GM12878 (cell line): ENCODE results near the gene BAG3. TPM values are rescaled to one million over a fixed set of nuclear protein-coding genes. Genes with fewer than 3 reads are reported as not detected.

Source experiments
- ATAC-seq: fragments of 200-7000 bp; cut with Tn5 transposase; 3 replicates; pipeline ENCODE4 v1.9.1; 2020; ENCODE audit warnings: mild to moderate bottlenecking, moderate library complexity
- BruUV-seq: library from RNA; stranded (reverse); fragments of 400-500 nt; replicated peaks from 2 replicates; lab custom pipeline; 2021; lab: Mats Ljungman, UMichigan
- CTCF ChIA-PET: fragments of 300-600 bp; sonication (Branson Sonifier 250); formaldehyde crosslinking; extraction: SDS; loops from one replicate; lab custom pipeline; 2021; ENCODE audit warnings: inconsistent platforms; lab: Yijun Ruan, JAX
- POLR2A ChIA-PET: fragments of 350-600 bp; formaldehyde crosslinking; extraction: SDS; loops from one replicate; lab custom pipeline; 2021; ENCODE audit warnings: inconsistent platforms; lab: Charles Lee
- RAD21 ChIA-PET: fragments of 300-600 bp; sonication (Branson Sonifier 250); formaldehyde crosslinking; loops from one replicate; lab custom pipeline; 2023; ENCODE audit warnings: antibody characterized with exemption; ENCODE audit not compliant: unreplicated experiment; lab: Charles Lee
- SMC1A ChIA-PET: fragments of 300-600 bp; sonication (Branson Sonifier 250); formaldehyde crosslinking; loops from one replicate; lab custom pipeline; 2023; ENCODE audit not compliant: unreplicated experiment, uncharacterized antibody; lab: Charles Lee
- DNase-seq: peaks from one replicate; pipeline ENCODE4 v3.0.0-alpha.2; 2011; ENCODE audit warnings: low read depth, low spot score
- FAIRE-seq: peaks from 3 replicates; lab custom pipeline; 2011; peaks lifted over from hg19 to GRCh38; lab: Jason Lieb, UNC
- H2AFZ ChIP-seq: 2 replicates; pipeline ENCODE4 v1.6.0; 2011; ENCODE audit warnings: low read depth, low read length, control low read depth; ENCODE audit not compliant: control insufficient read depth
- H3K27ac ChIP-seq: 2 replicates; pipeline ENCODE4 v1.5.1; 2011; ENCODE audit warnings: control low read depth; ENCODE audit not compliant: control insufficient read depth, insufficient read depth
- H3K27me3 ChIP-seq, 2 experiments: replicated peaks in 1 of 2; 2 replicates each; pipeline versions ENCODE4 v1.6.0 to v1.6.1; 2011; ENCODE audit warnings: low read length in 1 of 2; ENCODE audit not compliant: control insufficient read depth in 2 of 2, insufficient read depth in 2 of 2
- H3K36me3 ChIP-seq, 2 experiments: 2 replicates each; pipeline ENCODE4 v1.5.1; 2011; ENCODE audit warnings: low read length in 1 of 2; ENCODE audit not compliant: control insufficient read depth in 2 of 2, insufficient read depth in 2 of 2
- H3K4me1 ChIP-seq: 2 replicates; pipeline ENCODE4 v1.6.1; 2011; ENCODE audit warnings: mild to moderate bottlenecking, low read length, moderate library complexity, mixed read lengths; ENCODE audit not compliant: control insufficient read depth, insufficient read depth
- H3K4me2 ChIP-seq: 2 replicates; pipeline ENCODE4 v1.6.0; 2011; ENCODE audit warnings: control low read depth; ENCODE audit not compliant: control insufficient read depth, insufficient read depth
- H3K4me3 ChIP-seq: fragments of 200-600 bp; sonication (generic); 2 replicates; pipeline ENCODE4 v1.5.1; 2016
- H3K79me2 ChIP-seq: 2 replicates; pipeline ENCODE4 v1.6.0; 2011; ENCODE audit warnings: low read length; ENCODE audit not compliant: control insufficient read depth, insufficient read depth
- H3K9ac ChIP-seq: 2 replicates; pipeline ENCODE4 v1.8.0; 2011; ENCODE audit warnings: low read length, control low read depth, mixed read lengths; ENCODE audit not compliant: control insufficient read depth, insufficient read depth
- H3K9me3 ChIP-seq: replicated peaks from 3 replicates; pipeline ENCODE4 v1.5.1; 2011; ENCODE audit warnings: mild to moderate bottlenecking, low read length; ENCODE audit not compliant: control insufficient read depth, insufficient read depth
- H4K20me1 ChIP-seq: 2 replicates; pipeline ENCODE4 v1.6.0; 2011; ENCODE audit not compliant: control insufficient read depth, insufficient read depth
- CBX3 ChIP-seq: fragments of 200-600 bp; sonication (generic); IDR thresholded peaks from 2 replicates; pipeline ENCODE4 v1.6.1; 2016; ENCODE audit warnings: low read depth, borderline replicate concordance
- CHD1 ChIP-seq: IDR thresholded peaks from 2 replicates; pipeline ENCODE4 v1.6.1; 2012; ENCODE audit warnings: low read depth, low read length, improper control_type of control experiment
- CREB1 ChIP-seq: IDR thresholded peaks from 2 replicates; pipeline ENCODE4 v1.6.1; 2012; ENCODE audit warnings: low read depth, mild to moderate bottlenecking, inconsistent platforms
- FOXK2 ChIP-seq: fragments of 450-650 bp; IDR thresholded peaks from 2 replicates; pipeline ENCODE4 v1.6.1; 2017; ENCODE audit warnings: mild to moderate bottlenecking, moderate library complexity
- HCFC1 ChIP-seq: fragments of 150-350 bp; IDR thresholded peaks from 2 replicates; pipeline ENCODE4 v1.6.1; 2014; ENCODE audit warnings: low read length
- SKIL ChIP-seq: fragments of 450-650 bp; IDR thresholded peaks from 2 replicates; pipeline ENCODE4 v1.6.1; 2017; ENCODE audit warnings: mild to moderate bottlenecking, low read depth, inconsistent platforms; ENCODE audit not compliant: poor library complexity, severe bottlenecking
- SMC3 ChIP-seq: IDR thresholded peaks from 2 replicates; pipeline ENCODE4 v1.6.1; 2011; ENCODE audit warnings: low read length, improper control_type of control experiment, borderline replicate concordance
- SREBF2 ChIP-seq: IDR thresholded peaks from 2 replicates; pipeline ENCODE4 v1.6.1; 2012; ENCODE audit warnings: mild to moderate bottlenecking, low read length
- SUZ12 ChIP-seq: fragments of 200-600 bp; sonication (generic); IDR thresholded peaks from one replicate; pipeline ENCODE4 v1.6.1; 2018; ENCODE audit warnings: antibody characterized with exemption, mild to moderate bottlenecking; ENCODE audit not compliant: unreplicated experiment
- ZBED1 ChIP-seq: IDR thresholded peaks from 2 replicates; pipeline ENCODE4 v1.6.1; 2016; ENCODE audit warnings: borderline replicate concordance
- ZSCAN29 ChIP-seq: fragments of 450-650 bp; IDR thresholded peaks from 2 replicates; pipeline ENCODE4 v1.6.1; 2017; ENCODE audit warnings: mild to moderate bottlenecking, moderate library complexity
- WGBS: methylation state at CpG from one replicate; pipeline ENCODE4 v1.1.6; 2016; ENCODE audit warnings: low lambda C conversion rate; ENCODE audit not compliant: insufficient replicate concordance, insufficient coverage; ENCODE audit errors: missing lambda C conversion rate; 5-methylcytosine and 5-hydroxymethylcytosine counted together
- in situ Hi-C: fragments of 300-500 bp; cut with MboI; formaldehyde crosslinking; loops from 9 replicates; pipeline ENCODE4 v1.14.3; 2018; ENCODE audit warnings: mixed read lengths
- intact Hi-C: fragments of 100-400 bp; cut with micrococcal nuclease; formaldehyde crosslinking; loops from one replicate; pipeline ENCODE4 v1.14.2; 2022; ENCODE audit not compliant: unreplicated experiment
- polyA plus RNA-seq, 11 experiments: library from polyadenylated mRNA; depleted of rRNA in 4 of 11; unstranded in 6 of 11; stranded (reverse) in 5 of 11; fragments of >200 nt; fragmentation: Nextera tagmentation in 4 of 11; fragmentation: Illumina TruSeq in 1 of 11; extraction: Ambion mirVana in 4 of 11; extraction: Trizol in 1 of 11; gene quantifications; 1 replicate in 1 of 11; 2 replicates in 10 of 11; pipeline versions ENCODE4 v1.2.1 to v1.2.3, GENCODE V29; 2011 to 2016; ENCODE audit warnings: inconsistent platforms in 2 of 11, missing spikeins in 2 of 11, low read depth in 1 of 11
- total RNA-seq, 4 experiments: library from RNA; depleted of rRNA in 3 of 4; stranded (reverse); fragments of >200 nt in 3 of 4; fragmentation: Illumina TruSeq in 1 of 4; extraction: Trizol in 1 of 4; gene quantifications; 2 replicates each; pipeline versions ENCODE4 v1.2.1 to v1.2.3, GENCODE V29; 2013 to 2021
- TF ChIP-seq, protein P1 (sequence below): fragments of 450-650 bp; formaldehyde crosslinking; IDR thresholded peaks from 2 replicates; pipeline ENCODE4 v1.5.0; 2022; ENCODE audit warnings: mild to moderate bottlenecking, missing genetic modification characterization
- TF ChIP-seq, protein P2 (sequence below): fragments of 450-650 bp; IDR thresholded peaks from 2 replicates; pipeline ENCODE4 v1.6.1; 2014; ENCODE audit warnings: mild to moderate bottlenecking

The BAG3 gene
- total and polyA plus RNA-seq, 10 of the 15 experiments (the other 5 are each of a cell fraction or from before 2014, with no cell fraction given): 0.71 to 14.1 (median 4.3) TPM

GRCh38 chr10:119616882-119617570 is 34.2 kb upstream of the BAG3 start:
- intact Hi-C loops: no loop called here
- DNase-seq (no peak), FAIRE-seq (no peak), ATAC-seq (peak; percentile 61)
- BruUV-seq: no TSS peak
- 53% methylated on average over 13 of the region's 13 CpGs for WGBS
- in situ Hi-C loops: no loop called here
- Histone ChIP-seq H3K27me3 (no peaks in the 10 kb centered on the region), H4K20me1 (no peaks in the 10 kb centered on the region), H2AFZ (no peak overlapping the region), H3K79me2 (no peaks in the 10 kb centered on the region), H3K9ac (no peak overlapping the region), H3K27ac (no peak overlapping the region), H3K4me2 (no peak overlapping the region), H3K4me1 (no peaks in the 10 kb centered on the region), H3K9me3 (no peaks in the 10 kb centered on the region), H3K36me3 (no peaks in the 10 kb centered on the region), H3K4me3 (no peak overlapping the region)
- SMC1A ChIA-PET: interaction anchor here (0.7 kb wide), 1 partner anchor 242 kb away, joined by 3 read pairs; no protein-coding TSS in a partner anchor
- POLR2A ChIA-PET: no interaction called here
- RAD21 ChIA-PET: no interaction called here
- no peak for TF ChIP-seq CREB1
- no peak for TF ChIP-seq HCFC1
- TF ChIP-seq, protein P1, sequence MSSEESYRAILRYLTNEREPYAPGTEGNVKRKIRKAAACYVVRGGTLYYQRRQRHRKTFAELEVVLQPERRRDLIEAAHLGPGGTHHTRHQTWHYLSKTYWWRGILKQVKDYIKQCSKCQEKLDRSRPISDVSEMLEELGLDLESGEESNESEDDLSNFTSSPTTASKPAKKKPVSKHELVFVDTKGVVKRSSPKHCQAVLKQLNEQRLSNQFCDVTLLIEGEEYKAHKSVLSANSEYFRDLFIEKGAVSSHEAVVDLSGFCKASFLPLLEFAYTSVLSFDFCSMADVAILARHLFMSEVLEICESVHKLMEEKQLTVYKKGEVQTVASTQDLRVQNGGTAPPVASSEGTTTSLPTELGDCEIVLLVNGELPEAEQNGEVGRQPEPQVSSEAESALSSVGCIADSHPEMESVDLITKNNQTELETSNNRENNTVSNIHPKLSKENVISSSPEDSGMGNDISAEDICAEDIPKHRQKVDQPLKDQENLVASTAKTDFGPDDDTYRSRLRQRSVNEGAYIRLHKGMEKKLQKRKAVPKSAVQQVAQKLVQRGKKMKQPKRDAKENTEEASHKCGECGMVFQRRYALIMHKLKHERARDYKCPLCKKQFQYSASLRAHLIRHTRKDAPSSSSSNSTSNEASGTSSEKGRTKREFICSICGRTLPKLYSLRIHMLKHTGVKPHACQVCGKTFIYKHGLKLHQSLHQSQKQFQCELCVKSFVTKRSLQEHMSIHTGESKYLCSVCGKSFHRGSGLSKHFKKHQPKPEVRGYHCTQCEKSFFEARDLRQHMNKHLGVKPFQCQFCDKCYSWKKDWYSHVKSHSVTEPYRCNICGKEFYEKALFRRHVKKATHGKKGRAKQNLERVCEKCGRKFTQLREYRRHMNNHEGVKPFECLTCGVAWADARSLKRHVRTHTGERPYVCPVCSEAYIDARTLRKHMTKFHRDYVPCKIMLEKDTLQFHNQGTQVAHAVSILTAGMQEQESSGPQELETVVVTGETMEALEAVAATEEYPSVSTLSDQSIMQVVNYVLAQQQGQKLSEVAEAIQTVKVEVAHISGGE (CRISPR knock-in tag): no peak
- no peak for TF ChIP-seq ZBED1
- no peak for TF ChIP-seq CHD1
- TF ChIP-seq FOXK2: no peak
- TF ChIP-seq SREBF2: no peak
- no peak for TF ChIP-seq ZSCAN29
- TF ChIP-seq SMC3: no peak
- no peak for TF ChIP-seq SUZ12
- TF ChIP-seq, protein P2, sequence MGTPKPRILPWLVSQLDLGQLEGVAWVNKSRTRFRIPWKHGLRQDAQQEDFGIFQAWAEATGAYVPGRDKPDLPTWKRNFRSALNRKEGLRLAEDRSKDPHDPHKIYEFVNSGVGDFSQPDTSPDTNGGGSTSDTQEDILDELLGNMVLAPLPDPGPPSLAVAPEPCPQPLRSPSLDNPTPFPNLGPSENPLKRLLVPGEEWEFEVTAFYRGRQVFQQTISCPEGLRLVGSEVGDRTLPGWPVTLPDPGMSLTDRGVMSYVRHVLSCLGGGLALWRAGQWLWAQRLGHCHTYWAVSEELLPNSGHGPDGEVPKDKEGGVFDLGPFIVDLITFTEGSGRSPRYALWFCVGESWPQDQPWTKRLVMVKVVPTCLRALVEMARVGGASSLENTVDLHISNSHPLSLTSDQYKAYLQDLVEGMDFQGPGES: no peak
- TF ChIP-seq SKIL: no peak
- TF ChIP-seq CBX3: no peak
- CTCF ChIA-PET: interaction anchor here (0.7 to 3.0 kb wide), 2 partner anchors 242 to 375 kb away, joined by 3 to 7 read pairs; no protein-coding TSS in a partner anchor
